Left ventricle myocardium inferior (tissue), 1 donor: ENCODE results near the gene PQBP1. TPM values are rescaled to one million over a fixed set of nuclear protein-coding genes. Genes with fewer than 3 reads are reported as not detected.
"Not testable (repeated sequence)": the region's sequence is repeated elsewhere in the genome, so short reads cannot be mapped to it uniquely, and the experiment has no call there.

Experiments used
- DNase-seq: peaks from one replicate; pipeline ENCODE4 v3.0.0-alpha.2; 2020
- H3K27ac ChIP-seq: fragments of 200-600 bp; replicated peaks from 2 replicates; pipeline ENCODE4 v1.8.0; 2021
- H3K27me3 ChIP-seq: fragments of 200-600 bp; 2 replicates; pipeline ENCODE4 v1.8.0; 2021; ENCODE audit warnings: low read depth
- H3K36me3 ChIP-seq: fragments of 200-600 bp; 2 replicates; pipeline ENCODE4 v1.8.0; 2021
- H3K4me1 ChIP-seq: fragments of 200-600 bp; 2 replicates; pipeline ENCODE4 v1.8.0; 2021
- H3K4me3 ChIP-seq: fragments of 200-600 bp; 2 replicates; pipeline ENCODE4 v1.8.0; 2021; ENCODE audit warnings: mild to moderate bottlenecking, moderate library complexity
- H3K9me3 ChIP-seq: fragments of 200-600 bp; replicated peaks from 2 replicates; pipeline ENCODE4 v1.8.0; 2021
- CTCF ChIP-seq: fragments of 200-600 bp; IDR thresholded peaks from 2 replicates; pipeline ENCODE4 v1.8.0; 2021; ENCODE audit warnings: antibody characterized with exemption, mild to moderate bottlenecking, borderline replicate concordance
- intact Hi-C: fragments of 100-400 bp; cut with micrococcal nuclease; formaldehyde crosslinking; loops from one replicate; pipeline ENCODE4 v1.11.0; 2022
- long read RNA-seq: library from polyadenylated mRNA; unstranded; transcript quantifications from one replicate; pipeline ENCODE4 v2.0.0, GENCODE V29; 2021
- total RNA-seq: library from RNA; stranded (reverse); fragmentation: NEBNext Ultra II Directional; extraction: Animal tissue kit (Norgen Biotek cat#: 25700); gene quantifications from one replicate; pipeline ENCODE4 v1.2.1, GENCODE V29; 2021
- donor health status: DM: no; HTN: yes; CAD: no; lungs with severe emphysema.

PQBP1 gene
- 60.3 TPM for total RNA-seq
- long read RNA-seq, transcript PQBP1-216 (7 exons, 938 nt), result minor isoform, 9 of 33 reads
- long read RNA-seq, transcript PQBP1-207 (7 exons, 1,020 nt), result major isoform, 19 of 33 reads
- long read RNA-seq, partial matches to known transcripts, result 1 of 33 reads
- long read RNA-seq, other reads (novel, unspliced or antisense), result 1 of 33 reads

GRCh38 chrX:48897625-48898306 is at the start of gene PQBP1, which contains the start of gene TIMM17B:
Gene PQBP1 (plus strand): TSS chrX:48897930. CDS start chrX:48898510, 580 bp downstream.
Gene TIMM17B (minus strand): TSS chrX:48897768. CDS start chrX:48897749, 19 bp downstream.
- peak; percentile 89 for DNase-seq
- no peaks in the 10 kb centered on the region for H3K27me3 ChIP-seq
- H3K4me1 ChIP-seq, result peaks cover 24% of the 10 kb centered on the region
- TF ChIP-seq CTCF, result no peak
- H3K27ac ChIP-seq, result peak within 1 kb of the TSS; percentile 94
- peaks cover 36% of the 10 kb centered on the region for H3K36me3 ChIP-seq
- intact Hi-C loops, result no loop called here
- peak within 1 kb of the TSS; percentile 82 for H3K4me3 ChIP-seq
- no peaks in the 10 kb centered on the region for H3K9me3 ChIP-seq

- Histone ChIP-seq H3K36me3 (no peaks in the 10 kb centered on the region), H3K27ac (no peak overlapping the region), H3K4me3 (no peak overlapping the region), H3K4me1 (no peaks in the 10 kb centered on the region), H3K27me3 (no peaks in the 10 kb centered on the region), H3K9me3 (no peaks in the 10 kb centered on the region)
- no peak for TF ChIP-seq CTCF
- intact Hi-C loops, result no loop called here
- DNase-seq, result no peak
These were observed 48.9 kb upstream of the PQBP1 start for GRCh38 chrX:48848847-48849246.

- TF ChIP-seq CTCF, result no peak
- H3K27me3 ChIP-seq, result no peaks in the 10 kb centered on the region
- H3K9me3 ChIP-seq, result no peaks in the 10 kb centered on the region
- no peak for DNase-seq
- H3K27ac ChIP-seq, result no peak overlapping the region
- intact Hi-C loops, result no loop called here
- H3K4me3 ChIP-seq, result no peak overlapping the region
- H3K36me3 ChIP-seq, result no peaks in the 10 kb centered on the region
- no peaks in the 10 kb centered on the region for H3K4me1 ChIP-seq
These were observed 44.9 kb upstream of the PQBP1 start for GRCh38 chrX:48852857-48853256.

GRCh38 chrX:48853494-48853893 is 44.2 kb upstream of the PQBP1 start:
- DNase-seq, H3K4me1 ChIP-seq, H3K9me3 ChIP-seq, H3K27ac ChIP-seq, intact Hi-C loops, H3K4me3 ChIP-seq, H3K36me3 ChIP-seq, H3K27me3 ChIP-seq: not testable (repeated sequence)

GRCh38 chrX:48854121-48854804 is 43.5 kb upstream of the PQBP1 start:
- H3K27me3 ChIP-seq, H3K4me3 ChIP-seq, H3K9me3 ChIP-seq, H3K4me1 ChIP-seq, DNase-seq, intact Hi-C loops, H3K36me3 ChIP-seq, H3K27ac ChIP-seq: not testable (repeated sequence)

- Histone ChIP-seq H3K4me3 (no peak overlapping the region), H3K9me3 (no peaks in the 10 kb centered on the region), H3K27ac (no peak overlapping the region), H3K4me1 (no peaks in the 10 kb centered on the region), H3K27me3 (no peaks in the 10 kb centered on the region), H3K36me3 (no peaks in the 10 kb centered on the region)
- TF ChIP-seq CTCF, result no peak
- DNase-seq, result no peak
- intact Hi-C loops, result no loop called here
These were observed 42.8 kb upstream of the PQBP1 start for GRCh38 chrX:48854898-48855297.
